Effector memory CD4-positive, alpha-beta T cell (primary cell): ENCODE data around the gene HOXD8.

Source experiments
- DNase-seq, 3 donors: peaks; one replicate each; pipeline ENCODE4 v3.0.0-alpha.2; 2020
- H3K27ac ChIP-seq: 2 replicates; pipeline ENCODE4 v1.7.0; 2013; ENCODE audit warnings: mild to moderate bottlenecking, low read length, moderate library complexity; ENCODE audit not compliant: insufficient read depth, poor library complexity, severe bottlenecking
- H3K27me3 ChIP-seq: replicated peaks from 2 replicates; pipeline ENCODE4 v1.7.0; 2013; ENCODE audit warnings: mild to moderate bottlenecking, low read length; ENCODE audit not compliant: insufficient read depth, control insufficient read depth, poor library complexity, severe bottlenecking
- H3K36me3 ChIP-seq: 2 replicates; pipeline ENCODE4 v1.7.0; 2013; ENCODE audit warnings: mild to moderate bottlenecking, low read length, moderate library complexity; ENCODE audit not compliant: control insufficient read depth, insufficient read depth
- H3K4me1 ChIP-seq: 2 replicates; pipeline ENCODE4 v1.7.0; 2013; ENCODE audit warnings: low read length, mild to moderate bottlenecking; ENCODE audit not compliant: control insufficient read depth, insufficient read depth, poor library complexity, severe bottlenecking
- H3K4me3 ChIP-seq: 2 replicates; pipeline ENCODE4 v1.7.0; 2013; ENCODE audit warnings: low read length, low read depth, mild to moderate bottlenecking; ENCODE audit not compliant: insufficient read depth, poor library complexity, severe bottlenecking
- H3K9me3 ChIP-seq: 2 replicates; pipeline ENCODE4 v1.7.0; 2013; ENCODE audit warnings: mild to moderate bottlenecking, low read length, moderate library complexity; ENCODE audit not compliant: control insufficient read depth

HOXD8 gene

GRCh38 chr2:176169711-176170110, 40.2 kb downstream of the HOXD8 start:
- H3K27me3 ChIP-seq = peaks cover 38% of the 10 kb centered on the region
- H3K4me3 ChIP-seq = no peak overlapping the region
- H3K4me1 ChIP-seq = no peaks in the 10 kb centered on the region
- no peak overlapping the region for H3K27ac ChIP-seq
- no peaks in the 10 kb centered on the region for H3K9me3 ChIP-seq
- DNase-seq = no peak
- no peaks in the 10 kb centered on the region for H3K36me3 ChIP-seq

- Histone ChIP-seq H3K4me3 (no peak overlapping the region), H3K4me1 (no peaks in the 10 kb centered on the region), H3K27ac (no peak overlapping the region), H3K36me3 (no peaks in the 10 kb centered on the region), H3K9me3 (no peaks in the 10 kb centered on the region), H3K27me3 (peaks cover 39% of the 10 kb centered on the region)
- DNase-seq = no peak
Observed at GRCh38 chr2:176170602-176171305, 41.2 kb downstream of the HOXD8 start.

DNA sequence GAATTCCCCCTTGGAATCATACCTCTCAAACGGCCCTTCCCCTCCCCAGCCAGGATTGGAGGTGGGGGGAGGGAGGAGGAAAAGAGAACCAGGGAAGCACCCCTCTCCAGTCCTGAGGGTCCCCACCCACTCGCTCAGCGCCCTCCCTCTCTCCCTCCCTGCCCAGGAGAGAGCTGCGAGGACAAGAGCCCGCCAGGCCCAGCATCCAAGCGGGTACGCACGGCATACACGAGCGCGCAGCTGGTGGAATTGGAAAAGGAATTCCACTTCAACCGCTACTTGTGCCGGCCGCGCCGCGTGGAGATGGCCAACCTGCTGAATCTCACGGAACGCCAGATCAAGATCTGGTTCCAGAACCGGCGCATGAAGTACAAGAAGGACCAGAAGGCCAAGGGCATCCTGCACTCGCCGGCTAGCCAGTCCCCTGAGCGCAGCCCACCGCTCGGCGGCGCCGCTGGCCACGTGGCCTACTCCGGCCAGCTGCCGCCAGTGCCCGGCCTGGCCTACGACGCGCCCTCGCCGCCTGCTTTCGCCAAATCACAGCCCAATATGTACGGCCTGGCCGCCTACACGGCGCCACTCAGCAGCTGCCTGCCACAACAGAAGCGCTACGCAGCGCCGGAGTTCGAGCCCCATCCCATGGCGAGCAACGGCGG, 42.0 kb downstream of the HOXD8 start:
- H3K9me3 ChIP-seq = no peaks in the 10 kb centered on the region
- no peaks in the 10 kb centered on the region for H3K4me1 ChIP-seq
- DNase-seq = no peak
- no peaks in the 10 kb centered on the region for H3K36me3 ChIP-seq
- H3K4me3 ChIP-seq = no peak overlapping the region
- peaks cover 40% of the 10 kb centered on the region for H3K27me3 ChIP-seq
- H3K27ac ChIP-seq = no peak overlapping the region

DNA sequence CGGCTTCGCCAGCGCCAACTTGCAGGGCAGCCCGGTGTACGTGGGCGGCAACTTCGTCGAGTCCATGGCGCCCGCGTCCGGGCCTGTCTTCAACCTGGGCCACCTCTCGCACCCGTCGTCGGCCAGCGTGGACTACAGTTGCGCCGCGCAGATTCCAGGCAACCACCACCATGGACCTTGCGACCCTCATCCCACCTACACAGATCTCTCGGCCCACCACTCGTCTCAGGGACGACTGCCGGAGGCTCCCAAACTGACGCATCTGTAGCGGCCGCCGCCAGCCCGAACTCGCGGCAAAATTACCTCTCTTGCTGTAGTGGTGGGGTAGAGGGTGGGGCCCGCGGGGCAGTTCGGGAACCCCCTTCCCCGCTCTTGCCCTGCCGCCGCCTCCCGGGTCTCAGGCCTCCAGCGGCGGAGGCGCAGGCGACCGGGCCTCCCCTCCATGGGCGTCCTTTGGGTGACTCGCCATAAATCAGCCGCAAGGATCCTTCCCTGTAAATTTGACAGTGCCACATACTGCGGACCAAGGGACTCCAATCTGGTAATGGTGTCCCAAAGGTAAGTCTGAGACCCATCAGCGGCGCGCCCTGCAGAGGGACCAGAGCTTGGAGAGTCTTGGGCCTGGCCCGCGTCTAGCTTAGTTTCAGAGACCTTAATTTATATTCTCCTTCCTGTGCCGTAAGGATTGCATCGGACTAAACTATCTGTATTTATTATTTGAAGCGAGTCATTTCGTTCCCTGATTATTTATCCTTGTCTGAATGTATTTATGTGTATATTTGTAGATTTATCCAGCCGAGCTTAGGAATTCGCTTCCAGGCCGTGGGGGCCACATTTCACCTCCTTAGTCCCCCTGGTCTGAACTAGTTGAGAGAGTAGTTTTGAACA, 42.7 kb downstream of the HOXD8 start:
- Histone ChIP-seq H3K9me3 (no peaks in the 10 kb centered on the region), H3K36me3 (no peaks in the 10 kb centered on the region), H3K4me3 (no peak overlapping the region), H3K4me1 (no peaks in the 10 kb centered on the region), H3K27me3 (peaks cover 38% of the 10 kb centered on the region), H3K27ac (no peak overlapping the region)
- no peak for DNase-seq

GRCh38 chr2:176172895-176173566, 43.5 kb downstream of the HOXD8 start:
- peaks cover 43% of the 10 kb centered on the region for H3K27me3 ChIP-seq
- H3K36me3 ChIP-seq = no peaks in the 10 kb centered on the region

GRCh38 chr2:176173567-176174381, 44.3 kb downstream of the HOXD8 start:
- Histone ChIP-seq H3K36me3 (no peaks in the 10 kb centered on the region), H3K27ac (no peak overlapping the region), H3K4me1 (no peaks in the 10 kb centered on the region), H3K27me3 (peaks cover 50% of the 10 kb centered on the region), H3K4me3 (no peak overlapping the region), H3K9me3 (no peaks in the 10 kb centered on the region)
- DNase-seq = no peak

More at GRCh38 chr2:176172895-176173566, 43.5 kb downstream of the HOXD8 start:
- Histone ChIP-seq H3K4me1 (no peaks in the 10 kb centered on the region), H3K4me3 (no peak overlapping the region), H3K27ac (no peak overlapping the region), H3K9me3 (no peaks in the 10 kb centered on the region)
- DNase-seq = no peak

- H3K27me3 ChIP-seq = peaks cover 54% of the 10 kb centered on the region
- H3K27ac ChIP-seq = no peak overlapping the region
- no peak overlapping the region for H3K4me3 ChIP-seq
- no peaks in the 10 kb centered on the region for H3K9me3 ChIP-seq
- no peak for DNase-seq
- H3K36me3 ChIP-seq = no peaks in the 10 kb centered on the region
- H3K4me1 ChIP-seq = no peaks in the 10 kb centered on the region
Observed at GRCh38 chr2:176174382-176174823, 44.9 kb downstream of the HOXD8 start.

- Histone ChIP-seq H3K4me1 (no peaks in the 10 kb centered on the region), H3K27ac (no peak overlapping the region), H3K27me3 (peaks cover 61% of the 10 kb centered on the region), H3K36me3 (no peaks in the 10 kb centered on the region), H3K4me3 (no peak overlapping the region), H3K9me3 (no peaks in the 10 kb centered on the region)
- DNase-seq = no peak
Observed at GRCh38 chr2:176174824-176175708, 45.6 kb downstream of the HOXD8 start.
